Dedifferentiated amniotic fluid mesenchymal stem cell (primary cell): ENCODE measurements around the gene CHD5.

Experiments used
- DNase-seq: peaks from one replicate; pipeline ENCODE4 v3.0.0-alpha.2; 2016; ENCODE audit errors: extremely low spot score

CHD5 gene

GRCh38 chr1:6154525-6155319 is 25.4 kb downstream of the CHD5 start:
- DNase-seq, result no peak

- DNase-seq, result no peak
Measured at GRCh38 chr1:6152882-6153281, 27.2 kb downstream of the CHD5 start.

GRCh38 chr1:6152181-6152580 is 27.9 kb downstream of the CHD5 start:
- no peak for DNase-seq

- no peak for DNase-seq
Measured at GRCh38 chr1:6151291-6151822, 28.8 kb downstream of the CHD5 start.

- DNase-seq, result no peak
Measured at GRCh38 chr1:6150006-6150938, 29.8 kb downstream of the CHD5 start.

- no peak for DNase-seq
Measured at GRCh38 chr1:6149597-6149996, 30.5 kb downstream of the CHD5 start.

GRCh38 chr1:6148497-6149241 is 31.5 kb downstream of the CHD5 start:
- DNase-seq, result no peak

GRCh38 chr1:6145864-6146410 is 34.2 kb downstream of the CHD5 start:
- DNase-seq, result no peak

GRCh38 chr1:6145396-6145750 is 34.7 kb downstream of the CHD5 start:
- DNase-seq, result no peak

GRCh38 chr1:6144647-6145395 is 35.3 kb downstream of the CHD5 start:
- DNase-seq, result no peak

GRCh38 chr1:6144175-6144574 is 35.9 kb downstream of the CHD5 start:
- no peak for DNase-seq

- DNase-seq, result no peak
Measured at GRCh38 chr1:6143395-6143794, 36.7 kb downstream of the CHD5 start.

GRCh38 chr1:6142734-6143133 is 37.4 kb downstream of the CHD5 start:
- DNase-seq, result no peak

GRCh38 chr1:6142036-6142621 is 38.0 kb downstream of the CHD5 start:
- DNase-seq, result no peak

- no peak for DNase-seq
Measured at GRCh38 chr1:6141592-6141991, 38.5 kb downstream of the CHD5 start.

- no peak for DNase-seq
Measured at GRCh38 chr1:6140413-6140812, 39.7 kb downstream of the CHD5 start.

- DNase-seq, result no peak
Measured at GRCh38 chr1:6137758-6138157, 42.4 kb downstream of the CHD5 start.

GRCh38 chr1:6136516-6137220 is 43.5 kb downstream of the CHD5 start:
- DNase-seq, result no peak

- no peak for DNase-seq
Measured at GRCh38 chr1:6134741-6135510, 45.2 kb downstream of the CHD5 start.
